ENCODE results near the gene TLX2. TPM values are rescaled to one million over a fixed set of nuclear protein-coding genes. Genes with fewer than 3 reads are reported as not detected.
"Not testable (repeated sequence)": the region's sequence is repeated elsewhere in the genome, so short reads cannot be mapped to it uniquely, and the experiment has no call there.

The TLX2 gene
- total and polyA plus RNA-seq, 5 experiments from 2014 or later, result not detected

- Mint-ChIP-seq H3K4me1 (peaks cover 15 to 47% (median 36%) of the 10 kb centered on the region in 4 donors), H3K9me3 (no peaks in the 10 kb centered on the region), H3K4me3 (peak within 1 kb of the TSS; percentile 90 to 100 (median 100)), H3K36me3 (peaks cover 0 to 51% (median 7%) of the 10 kb centered on the region in 3 donors), H3K27me3 (no peaks in the 10 kb centered on the region), H3K27ac (peak within 1 kb of the TSS; percentile 97 to 100 (median 100))
- DNase-seq (peak; percentile 80 to 99 (median 93)), ATAC-seq (peak; percentile 91 to 93)
- POLR2A ChIA-PET, result interaction anchor here (0.8 to 5.4 kb wide), 21 partner anchors 10 to 305 kb away, joined by 3 to 159 read pairs (median 5); partner anchors contain the start of genes AUP1, C2orf81, HTRA2 and INO80B
Measured at GRCh38 chr2:74482801-74483674, 31.2 kb upstream of the TLX2 start, which contains the start of the genes CCDC142 and TTC31. Gene CCDC142 (minus strand): TSS chr2:74482998. CDS start chr2:74482837, 161 bp downstream. Gene TTC31 (plus strand): TSS chr2:74483081. CDS start chr2:74483096, 15 bp downstream.

GRCh38 chr2:74483675-74484164, 30.5 kb upstream of the TLX2 start:
- H3K4me1 Mint-ChIP-seq, result peaks cover 15 to 47% (median 36%) of the 10 kb centered on the region in 4 donors
- H3K9me3 Mint-ChIP-seq, ATAC-seq, DNase-seq, H3K27me3 Mint-ChIP-seq: not testable (repeated sequence)
- POLR2A ChIA-PET, result interaction anchor here (0.7 to 5.4 kb wide), 15 partner anchors 10 to 305 kb away, joined by 3 to 159 read pairs (median 7); partner anchors contain the start of genes AUP1, HTRA2, INO80B and MOGS
- peaks cover 0 to 50% (median 7%) of the 10 kb centered on the region in 3 donors for H3K36me3 Mint-ChIP-seq
- H3K27ac Mint-ChIP-seq, result peak overlapping the region in 9 of 10 donors; percentile 99 to 100 (median 100)
- H3K4me3 Mint-ChIP-seq, result peak overlapping the region; percentile 90 to 100 (median 100)

GRCh38 chr2:74486141-74486540, 28.1 kb upstream of the TLX2 start:
- no peaks in the 10 kb centered on the region for H3K9me3 Mint-ChIP-seq
- DNase-seq (no peak), ATAC-seq (no peak)
- H3K27ac Mint-ChIP-seq, result peak overlapping the region in 1 of 10 donors; percentile 67
- POLR2A ChIA-PET, result interaction anchor here (0.7 to 0.8 kb wide), 2 partner anchors 14 to 47 kb away, joined by 3 read pairs; no protein-coding TSS in a partner anchor
- peaks cover 0 to 48% (median 7%) of the 10 kb centered on the region in 3 donors for H3K36me3 Mint-ChIP-seq
- no peak overlapping the region for H3K4me3 Mint-ChIP-seq
- peaks cover 15 to 31% (median 21%) of the 10 kb centered on the region in 4 donors for H3K4me1 Mint-ChIP-seq
- H3K27me3 Mint-ChIP-seq, result no peaks in the 10 kb centered on the region

GRCh38 chr2:74488643-74489481, 25.4 kb upstream of the TLX2 start:
- no peak overlapping the region for H3K4me3 Mint-ChIP-seq
- H3K36me3 Mint-ChIP-seq, result peaks cover 0 to 70% (median 11%) of the 10 kb centered on the region in 3 donors
- no peaks in the 10 kb centered on the region for H3K9me3 Mint-ChIP-seq
- ATAC-seq (no peak), DNase-seq (no peak)
- H3K4me1 Mint-ChIP-seq, result peaks cover 6 to 17% (median 9%) of the 10 kb centered on the region in 4 donors
- no peaks in the 10 kb centered on the region for H3K27me3 Mint-ChIP-seq
- POLR2A ChIA-PET, result no interaction called here
- peak overlapping the region in 2 of 10 donors; percentile 49 to 75 for H3K27ac Mint-ChIP-seq

- POLR2A ChIA-PET, result no interaction called here
- peaks cover 0 to 74% (median 14%) of the 10 kb centered on the region in 3 donors for H3K36me3 Mint-ChIP-seq
- H3K9me3 Mint-ChIP-seq, result no peaks in the 10 kb centered on the region
- H3K27ac Mint-ChIP-seq, result no peak overlapping the region
- H3K27me3 Mint-ChIP-seq, result no peaks in the 10 kb centered on the region
- ATAC-seq (no peak), DNase-seq (no peak)
- peaks cover 4 to 13% (median 8%) of the 10 kb centered on the region in 4 donors for H3K4me1 Mint-ChIP-seq
- H3K4me3 Mint-ChIP-seq, result no peak overlapping the region
Measured at GRCh38 chr2:74489906-74490305, 24.3 kb upstream of the TLX2 start.

GRCh38 chr2:74491648-74492544, 22.4 kb upstream of the TLX2 start:
- H3K27ac Mint-ChIP-seq, result peak overlapping the region in 1 of 10 donors; percentile 32
- no peak overlapping the region for H3K4me3 Mint-ChIP-seq
- no peaks in the 10 kb centered on the region for H3K27me3 Mint-ChIP-seq
- no peak for DNase-seq
- H3K4me1 Mint-ChIP-seq, result peaks cover 0 to 6% (median 2%) of the 10 kb centered on the region in 4 donors
- peaks cover 0 to 56% (median 12%) of the 10 kb centered on the region in 3 donors for H3K36me3 Mint-ChIP-seq
- H3K9me3 Mint-ChIP-seq, result peaks cover 0 to 1% (median 0%) of the 10 kb centered on the region in 9 donors
- POLR2A ChIA-PET, result no interaction called here
- no peak for ATAC-seq

GRCh38 chr2:74493546-74493945, 20.7 kb upstream of the TLX2 start:
- Mint-ChIP-seq H3K27ac (peak overlapping the region in 1 of 10 donors; percentile 25), H3K36me3 (peaks cover 0 to 50% (median 12%) of the 10 kb centered on the region in 3 donors), H3K4me1 (peaks cover 8 to 12% (median 10%) of the 10 kb centered on the region in 4 donors), H3K4me3 (no peak overlapping the region), H3K9me3 (peaks cover 0 to 1% (median 0%) of the 10 kb centered on the region in 9 donors), H3K27me3 (peaks cover 0 to 11% (median 5%) of the 10 kb centered on the region in 5 donors)
- DNase-seq, result no peak
- no peak for ATAC-seq
- POLR2A ChIA-PET, result interaction anchor here (0.5 kb wide), 1 partner anchor 14 kb away, joined by 3 read pairs; the partner anchor contains the start of gene PCGF1

GRCh38 chr2:74495440-74495839, 18.8 kb upstream of the TLX2 start:
- DNase-seq, result no peak
- POLR2A ChIA-PET, result interaction anchor here (1.0 to 1.3 kb wide), 2 partner anchors 9 to 13 kb away, joined by 3 to 5 read pairs; partner anchors contain the start of genes CCDC142 and TTC31

GRCh38 chr2:74496997-74497776, 17.1 kb upstream of the TLX2 start:
- DNase-seq (no peak), ATAC-seq (no peak)
- H3K27me3 Mint-ChIP-seq, result peaks cover 10 to 45% (median 32%) of the 10 kb centered on the region in 5 donors
- H3K9me3 Mint-ChIP-seq, result peaks cover 0 to 1% (median 0%) of the 10 kb centered on the region in 9 donors
- H3K4me1 Mint-ChIP-seq, result peaks cover 16 to 34% (median 30%) of the 10 kb centered on the region in 4 donors
- POLR2A ChIA-PET, result interaction anchor here (0.9 to 1.5 kb wide), 4 partner anchors 10 to 157 kb away, joined by 3 to 7 read pairs (median 3); partner anchors contain the start of genes PCGF1, SEMA4F and WBP1
- H3K4me3 Mint-ChIP-seq, result peak overlapping the region; percentile 43 to 91 (median 86)
- peak overlapping the region in 4 of 10 donors; percentile 16 to 79 (median 24) for H3K27ac Mint-ChIP-seq
- H3K36me3 Mint-ChIP-seq, result peaks cover 0 to 20% (median 7%) of the 10 kb centered on the region in 3 donors

More at GRCh38 chr2:74495440-74495839, 18.8 kb upstream of the TLX2 start:
- Mint-ChIP-seq H3K27me3 (peaks cover 8 to 28% (median 17%) of the 10 kb centered on the region in 5 donors), H3K36me3 (peaks cover 0 to 38% (median 8%) of the 10 kb centered on the region in 3 donors), H3K27ac (peak overlapping the region in 1 of 10 donors; percentile 62), H3K4me3 (no peak overlapping the region), H3K9me3 (peaks cover 0 to 1% (median 0%) of the 10 kb centered on the region in 9 donors), H3K4me1 (peaks cover 11 to 29% (median 24%) of the 10 kb centered on the region in 4 donors)
- no peak for ATAC-seq
